Mesendoderm (in vitro differentiated cells): ENCODE measurements around the gene CDSN. TPM values are rescaled to one million over a fixed set of nuclear protein-coding genes. Genes with fewer than 3 reads are reported as not detected.
"Not testable (repeated sequence)": the region's sequence is repeated elsewhere in the genome, so short reads cannot be mapped to it uniquely, and the experiment has no call there.

Experiments
- DNase-seq: peaks from one replicate; pipeline ENCODE4 v3.0.0; 2013
- H2AK5ac ChIP-seq: 2 replicates; pipeline ENCODE4 v1.6.1; 2013; ENCODE audit warnings: low read length, inconsistent platforms
- H2BK120ac ChIP-seq: 2 replicates; pipeline ENCODE4 v1.6.1; 2013; ENCODE audit warnings: low read depth, mild to moderate bottlenecking, low read length, moderate library complexity, mixed read lengths
- H2BK15ac ChIP-seq: replicated peaks from 2 replicates; pipeline ENCODE4 v1.6.1; 2013; ENCODE audit warnings: low read depth, mild to moderate bottlenecking, moderate library complexity
- H2BK5ac ChIP-seq: 2 replicates; pipeline ENCODE4 v1.6.1; 2013; ENCODE audit warnings: low read length, inconsistent platforms
- H3K18ac ChIP-seq: 2 replicates; pipeline ENCODE4 v1.6.1; 2013; ENCODE audit warnings: mild to moderate bottlenecking, low read length, mixed read lengths
- H3K23ac ChIP-seq: one replicate; pipeline ENCODE4 v1.6.1; 2013; ENCODE audit warnings: low read length
- H3K27ac ChIP-seq: 2 replicates; pipeline ENCODE4 v1.5.1; 2013; ENCODE audit warnings: low read depth, mild to moderate bottlenecking, inconsistent platforms, low read length, moderate library complexity
- H3K27me3 ChIP-seq: 2 replicates; pipeline ENCODE4 v1.6.1; 2013; ENCODE audit warnings: low read length, control low read depth, mild to moderate bottlenecking, inconsistent platforms; ENCODE audit not compliant: insufficient read depth, poor library complexity
- H3K36me3 ChIP-seq: 2 replicates; pipeline ENCODE4 v1.6.1; 2013; ENCODE audit warnings: low read length, inconsistent platforms; ENCODE audit not compliant: control insufficient read depth, insufficient read depth
- H3K4ac ChIP-seq: one replicate; pipeline ENCODE4 v1.6.1; 2013; ENCODE audit warnings: low read depth, mild to moderate bottlenecking, low read length, moderate library complexity
- H3K4me1 ChIP-seq: 2 replicates; pipeline ENCODE4 v1.6.1; 2013; ENCODE audit warnings: low read depth, low read length, inconsistent platforms; ENCODE audit not compliant: control insufficient read depth
- H3K4me2 ChIP-seq: 2 replicates; pipeline ENCODE4 v1.6.1; 2013; ENCODE audit warnings: low read length
- H3K4me3 ChIP-seq: 2 replicates; pipeline ENCODE4 v1.5.1; 2013; ENCODE audit warnings: mild to moderate bottlenecking, low read length
- H3K56ac ChIP-seq: one replicate; pipeline ENCODE4 v1.6.1; 2013; ENCODE audit warnings: low read length
- H3K79me1 ChIP-seq: 2 replicates; pipeline ENCODE4 v1.6.1; 2013; ENCODE audit warnings: low read length, inconsistent platforms
- H3K79me2 ChIP-seq: 2 replicates; pipeline ENCODE4 v1.6.1; 2013; ENCODE audit warnings: mild to moderate bottlenecking, low read length; ENCODE audit not compliant: control insufficient read depth, insufficient read depth
- H3K9ac ChIP-seq: 2 replicates; pipeline ENCODE4 v1.6.1; 2013; ENCODE audit warnings: low read length, inconsistent platforms
- H4K5ac ChIP-seq: one replicate; pipeline ENCODE4 v1.6.1; 2013; ENCODE audit warnings: low read length
- H4K8ac ChIP-seq: one replicate; pipeline ENCODE4 v1.6.1; 2013; ENCODE audit warnings: low read depth, mild to moderate bottlenecking, control low read depth, low read length, moderate library complexity
- WGBS: extraction: QIAGEN DNeasy Blood & Tissue Kit; methylation state at CpG from one replicate; pipeline ENCODE4 v1.1.7; 2013; ENCODE audit warnings: low lambda C conversion rate, missing lambda C conversion rate; ENCODE audit not compliant: insufficient coverage; ENCODE audit errors: extremely low coverage; 5-methylcytosine and 5-hydroxymethylcytosine counted together
- small RNA-seq: library from polyadenylated mRNA; stranded (forward); fragments of <200 nt; extraction: miRNeasy Mini kit (QIAGEN cat#:217004); gene quantifications from one replicate; pipeline ENCODE3, GENCODE V24; 2013; ENCODE audit not compliant: insufficient read depth

The CDSN gene

GRCh38 chr6:31068669-31069340 lies 51.4 kb downstream of the CDSN start:
- Histone ChIP-seq H3K4me1 (no peaks in the 10 kb centered on the region), H3K36me3 (no peaks in the 10 kb centered on the region), H3K79me2 (no peaks in the 10 kb centered on the region), H3K18ac (no peak overlapping the region), H2AK5ac (no peak overlapping the region), H3K4me3 (no peak overlapping the region), H3K79me1 (no peaks in the 10 kb centered on the region), H4K8ac (no peak overlapping the region), H3K4ac (no peak overlapping the region), H3K23ac (no peak overlapping the region), H3K9ac (no peak overlapping the region), H2BK120ac (no peak overlapping the region), H2BK15ac (no peak overlapping the region), H3K4me2 (no peak overlapping the region), H2BK5ac (no peak overlapping the region), H3K27ac (no peak overlapping the region), H4K5ac (no peak overlapping the region), H3K56ac (no peak overlapping the region), H3K27me3 (no peaks in the 10 kb centered on the region)
- peak; percentile 92 for DNase-seq
- no CpG with 5 or more reads among the region's 13 CpGs for WGBS

GRCh38 chr6:31067891-31068668 lies 52.2 kb downstream of the CDSN start:
- not testable (repeated sequence) for H3K27me3 ChIP-seq, H3K4ac ChIP-seq, H3K36me3 ChIP-seq, H3K23ac ChIP-seq, H2BK120ac ChIP-seq, DNase-seq, H4K5ac ChIP-seq, H3K18ac ChIP-seq, H4K8ac ChIP-seq, H3K4me1 ChIP-seq, H3K9ac ChIP-seq, H2AK5ac ChIP-seq, H3K4me3 ChIP-seq, H2BK15ac ChIP-seq, H3K79me1 ChIP-seq, H3K27ac ChIP-seq, H3K4me2 ChIP-seq, H2BK5ac ChIP-seq, H3K79me2 ChIP-seq, H3K56ac ChIP-seq
- WGBS = no CpG with 5 or more reads among the region's 11 CpGs

- H4K5ac ChIP-seq, H3K56ac ChIP-seq, H3K4me3 ChIP-seq, H3K4me1 ChIP-seq, H3K18ac ChIP-seq, H3K9ac ChIP-seq, H2BK120ac ChIP-seq, H3K4me2 ChIP-seq, DNase-seq, H3K23ac ChIP-seq, H3K79me1 ChIP-seq, H3K4ac ChIP-seq, H3K27ac ChIP-seq, H3K79me2 ChIP-seq, H4K8ac ChIP-seq, H2BK5ac ChIP-seq, H2BK15ac ChIP-seq, H3K27me3 ChIP-seq, H3K36me3 ChIP-seq, H2AK5ac ChIP-seq: not testable (repeated sequence)
- WGBS = no CpG with 5 or more reads among the region's 32 CpGs
Measured at GRCh38 chr6:31067028-31067427, 53.2 kb downstream of the CDSN start.

GRCh38 chr6:31065556-31065955 lies 54.7 kb downstream of the CDSN start:
- no peak overlapping the region for H3K4me3 ChIP-seq
- H2BK15ac ChIP-seq = no peak overlapping the region
- no peaks in the 10 kb centered on the region for H3K36me3 ChIP-seq
- H3K4ac ChIP-seq = no peak overlapping the region
- no peak overlapping the region for H4K8ac ChIP-seq
- no peak overlapping the region for H3K4me2 ChIP-seq
- H3K23ac ChIP-seq = no peak overlapping the region
- no peak overlapping the region for H3K18ac ChIP-seq
- H3K27me3 ChIP-seq = no peaks in the 10 kb centered on the region
- DNase-seq = no peak
- H3K79me2 ChIP-seq = no peaks in the 10 kb centered on the region
- H3K56ac ChIP-seq = no peak overlapping the region
- no peaks in the 10 kb centered on the region for H3K79me1 ChIP-seq
- no peak overlapping the region for H2BK120ac ChIP-seq
- no peak overlapping the region for H2AK5ac ChIP-seq
- no peak overlapping the region for H3K27ac ChIP-seq
- no peak overlapping the region for H4K5ac ChIP-seq
- no peak overlapping the region for H3K9ac ChIP-seq
- H2BK5ac ChIP-seq = no peak overlapping the region
- H3K4me1 ChIP-seq = no peaks in the 10 kb centered on the region
- WGBS = no CpG with 5 or more reads among the region's 2 CpGs

Small RNAs within 50 kb of the gene (small RNA-seq; reads per million reads assigned to genes)
- gene POLR2LP1 = not detected
- gene RNU6-1133P = not detected
